ENCODE results near the gene ARHGEF6.

Gene ARHGEF6

GRCh38 chrX:136711147-136711546 is 69.6 kb downstream of the ARHGEF6 start:
- Histone ChIP-seq H3K27me3 (ENCODE audit: control insufficient read depth in 1 of 2, insufficient read depth in 1 of 2, low read length in 2 of 2) (peaks cover 0 to 5% of the 10 kb centered on the region in 2 experiments), H2BK5ac (ENCODE audit: low read depth, low read length, poor library complexity, severe bottlenecking) (no peak overlapping the region), H3K9me3 (ENCODE audit: control insufficient read depth, low read length) (no peaks in the 10 kb centered on the region), H3K27ac (ENCODE audit: low read length, poor library complexity, severe bottlenecking) (no peak overlapping the region), H3K4me1 (ENCODE audit: control insufficient read depth, insufficient read depth, low read depth, low read length) (no peaks in the 10 kb centered on the region), H3K14ac (ENCODE audit: low read length in 2 of 2) (no peak overlapping the region), H3K4me3 (ENCODE audit: insufficient read depth in 1 of 2, low read depth in 1 of 2, low read length in 2 of 2) (no peak overlapping the region), H3K9ac (ENCODE audit: low read length) (no peak overlapping the region), H4K91ac (ENCODE audit: low read length) (no peak overlapping the region), H2BK12ac (ENCODE audit: low read length in 2 of 2) (no peak overlapping the region), H3K18ac (ENCODE audit: low read depth in 1 of 2, low read length in 2 of 2) (no peak overlapping the region), H3K79me1 (replicated peaks; ENCODE audit: low read length, poor library complexity, severe bottlenecking) (no peaks in the 10 kb centered on the region), H2AFZ (ENCODE audit: low read depth, low read length) (no peak overlapping the region), H2AK5ac (ENCODE audit: low read length, severe bottlenecking) (no peak overlapping the region), H4K8ac (ENCODE audit: low read length) (no peak overlapping the region), H2BK15ac (ENCODE audit: low read depth, poor library complexity, severe bottlenecking) (no peak overlapping the region), H2BK120ac (ENCODE audit: low read depth, low read length) (no peak overlapping the region), H3K4me2 (ENCODE audit: low read length, poor library complexity, severe bottlenecking) (no peak overlapping the region), H3K23ac (ENCODE audit: low read length in 2 of 2) (no peak overlapping the region), H3K36me3 (ENCODE audit: control insufficient read depth in 1 of 2, insufficient read depth in 2 of 2, low read depth in 1 of 2, low read length in 2 of 2) (peaks cover 0 to 5% of the 10 kb centered on the region in 2 experiments), H3K4ac (ENCODE audit: low read depth in 1 of 2, low read length in 2 of 2) (no peak overlapping the region)
- WGBS = 56% methylated on average over 1 of the region's 1 CpG
- DNase-seq = peak; percentile 37

- Histone ChIP-seq H3K9me3 (ENCODE audit: control insufficient read depth, low read length) (no peaks in the 10 kb centered on the region), H2BK15ac (ENCODE audit: low read depth, poor library complexity, severe bottlenecking) (no peak overlapping the region), H3K79me1 (replicated peaks; ENCODE audit: low read length, poor library complexity, severe bottlenecking) (no peaks in the 10 kb centered on the region), H3K4me2 (ENCODE audit: low read length, poor library complexity, severe bottlenecking) (no peak overlapping the region), H2BK12ac (ENCODE audit: low read length in 2 of 2) (no peak overlapping the region), H2BK120ac (ENCODE audit: low read depth, low read length) (no peak overlapping the region), H4K91ac (ENCODE audit: low read length) (no peak overlapping the region), H3K18ac (ENCODE audit: low read depth in 1 of 2, low read length in 2 of 2) (no peak overlapping the region), H3K23ac (ENCODE audit: low read length in 2 of 2) (no peak overlapping the region), H4K8ac (ENCODE audit: low read length) (no peak overlapping the region), H3K4me3 (ENCODE audit: insufficient read depth in 1 of 2, low read depth in 1 of 2, low read length in 2 of 2) (no peak overlapping the region), H3K9ac (ENCODE audit: low read length) (peak overlapping the region; percentile 49), H3K27me3 (ENCODE audit: control insufficient read depth in 1 of 2, insufficient read depth in 1 of 2, low read length in 2 of 2) (peaks cover 0 to 5% of the 10 kb centered on the region in 2 experiments), H3K4ac (ENCODE audit: low read depth in 1 of 2, low read length in 2 of 2) (no peak overlapping the region), H2AK5ac (ENCODE audit: low read length, severe bottlenecking) (no peak overlapping the region), H3K14ac (ENCODE audit: low read length in 2 of 2) (no peak overlapping the region), H3K27ac (ENCODE audit: low read length, poor library complexity, severe bottlenecking) (no peak overlapping the region), H2BK5ac (ENCODE audit: low read depth, low read length, poor library complexity, severe bottlenecking) (no peak overlapping the region), H2AFZ (ENCODE audit: low read depth, low read length) (no peak overlapping the region), H3K4me1 (ENCODE audit: control insufficient read depth, insufficient read depth, low read depth, low read length) (no peaks in the 10 kb centered on the region), H3K36me3 (ENCODE audit: control insufficient read depth in 1 of 2, insufficient read depth in 2 of 2, low read depth in 1 of 2, low read length in 2 of 2) (peaks cover 0 to 5% of the 10 kb centered on the region in 2 experiments)
- peak; percentile 11 for DNase-seq
- WGBS = 43% methylated on average over 1 of the region's 2 CpGs
Observed at GRCh38 chrX:136710325-136710951, 70.3 kb downstream of the ARHGEF6 start.

GRCh38 chrX:136708348-136708747 is 72.4 kb downstream of the ARHGEF6 start:
- H3K4me1 ChIP-seq (ENCODE audit: control insufficient read depth, insufficient read depth, low read depth, low read length) = no peaks in the 10 kb centered on the region
- H2BK15ac ChIP-seq (ENCODE audit: low read depth, poor library complexity, severe bottlenecking) = no peak overlapping the region
- no CpG with 5 or more reads among the region's 1 CpG for WGBS

GRCh38 chrX:136697156-136697555 is 83.6 kb downstream of the ARHGEF6 start:
- no peak overlapping the region for H3K27ac ChIP-seq (ENCODE audit: low read length, poor library complexity, severe bottlenecking)
- H2BK15ac ChIP-seq (ENCODE audit: low read depth, poor library complexity, severe bottlenecking) = no peak overlapping the region
- no peak for DNase-seq
- H3K4me2 ChIP-seq (ENCODE audit: low read length, poor library complexity, severe bottlenecking) = no peak overlapping the region
- no peak overlapping the region for H2BK120ac ChIP-seq (ENCODE audit: low read depth, low read length)
- no peaks in the 10 kb centered on the region for H3K4me1 ChIP-seq (ENCODE audit: control insufficient read depth, insufficient read depth, low read depth, low read length)
- H2BK12ac ChIP-seq (ENCODE audit: low read length in 2 of 2) = no peak overlapping the region
- no peak overlapping the region for H2AK5ac ChIP-seq (ENCODE audit: low read length, severe bottlenecking)
- no peaks in the 10 kb centered on the region for H3K9me3 ChIP-seq (ENCODE audit: control insufficient read depth, low read length)
- no peaks in the 10 kb centered on the region for H3K36me3 ChIP-seq (ENCODE audit: control insufficient read depth in 1 of 2, insufficient read depth in 2 of 2, low read depth in 1 of 2, low read length in 2 of 2)
- H2BK5ac ChIP-seq (ENCODE audit: low read depth, low read length, poor library complexity, severe bottlenecking) = no peak overlapping the region
- H4K8ac ChIP-seq (ENCODE audit: low read length) = no peak overlapping the region
- no peak overlapping the region for H3K4ac ChIP-seq (ENCODE audit: low read depth in 1 of 2, low read length in 2 of 2)
- no peak overlapping the region for H3K18ac ChIP-seq (ENCODE audit: low read depth in 1 of 2, low read length in 2 of 2)
- no peak overlapping the region for H3K4me3 ChIP-seq (ENCODE audit: insufficient read depth in 1 of 2, low read depth in 1 of 2, low read length in 2 of 2)
- H3K9ac ChIP-seq (ENCODE audit: low read length) = no peak overlapping the region
- WGBS = 85% methylated on average over 1 of the region's 1 CpG
- H4K91ac ChIP-seq (ENCODE audit: low read length) = no peak overlapping the region
- H3K27me3 ChIP-seq (ENCODE audit: control insufficient read depth in 1 of 2, insufficient read depth in 1 of 2, low read length in 2 of 2) = peaks cover 0 to 3% of the 10 kb centered on the region in 2 experiments
- H3K14ac ChIP-seq (ENCODE audit: low read length in 2 of 2) = no peak overlapping the region
- no peak overlapping the region for H3K23ac ChIP-seq (ENCODE audit: low read length in 2 of 2)
- H3K79me1 ChIP-seq (replicated peaks; ENCODE audit: low read length, poor library complexity, severe bottlenecking) = no peaks in the 10 kb centered on the region
- H2AFZ ChIP-seq (ENCODE audit: low read depth, low read length) = no peak overlapping the region

More at GRCh38 chrX:136708348-136708747, 72.4 kb downstream of the ARHGEF6 start:
- DNase-seq = peak; percentile 12
- H3K27me3 ChIP-seq (ENCODE audit: control insufficient read depth in 1 of 2, insufficient read depth in 1 of 2, low read length in 2 of 2) = no peaks in the 10 kb centered on the region
- H2AK5ac ChIP-seq (ENCODE audit: low read length, severe bottlenecking) = no peak overlapping the region
- no peak overlapping the region for H4K91ac ChIP-seq (ENCODE audit: low read length)
- no peak overlapping the region for H3K27ac ChIP-seq (ENCODE audit: low read length, poor library complexity, severe bottlenecking)
- no peak overlapping the region for H3K4ac ChIP-seq (ENCODE audit: low read depth in 1 of 2, low read length in 2 of 2)
- H4K8ac ChIP-seq (ENCODE audit: low read length) = no peak overlapping the region
- no peaks in the 10 kb centered on the region for H3K79me1 ChIP-seq (replicated peaks; ENCODE audit: low read length, poor library complexity, severe bottlenecking)
- no peaks in the 10 kb centered on the region for H3K9me3 ChIP-seq (ENCODE audit: control insufficient read depth, low read length)
- no peak overlapping the region for H2AFZ ChIP-seq (ENCODE audit: low read depth, low read length)
- H3K9ac ChIP-seq (ENCODE audit: low read length) = no peak overlapping the region
- no peak overlapping the region for H3K4me3 ChIP-seq (ENCODE audit: insufficient read depth in 1 of 2, low read depth in 1 of 2, low read length in 2 of 2)
- H3K36me3 ChIP-seq (ENCODE audit: control insufficient read depth in 1 of 2, insufficient read depth in 2 of 2, low read depth in 1 of 2, low read length in 2 of 2) = peaks cover 0 to 9% of the 10 kb centered on the region in 2 experiments
- H2BK120ac ChIP-seq (ENCODE audit: low read depth, low read length) = no peak overlapping the region
- H2BK12ac ChIP-seq (ENCODE audit: low read length in 2 of 2) = no peak overlapping the region
- no peak overlapping the region for H3K4me2 ChIP-seq (ENCODE audit: low read length, poor library complexity, severe bottlenecking)
- no peak overlapping the region for H3K18ac ChIP-seq (ENCODE audit: low read depth in 1 of 2, low read length in 2 of 2)
- H3K14ac ChIP-seq (ENCODE audit: low read length in 2 of 2) = no peak overlapping the region
- H2BK5ac ChIP-seq (ENCODE audit: low read depth, low read length, poor library complexity, severe bottlenecking) = no peak overlapping the region
- no peak overlapping the region for H3K23ac ChIP-seq (ENCODE audit: low read length in 2 of 2)

Data from mesenchymal stem cell (in vitro differentiated cells and primary cell).